ENCODE results near the gene CCSER1.

DNA sequence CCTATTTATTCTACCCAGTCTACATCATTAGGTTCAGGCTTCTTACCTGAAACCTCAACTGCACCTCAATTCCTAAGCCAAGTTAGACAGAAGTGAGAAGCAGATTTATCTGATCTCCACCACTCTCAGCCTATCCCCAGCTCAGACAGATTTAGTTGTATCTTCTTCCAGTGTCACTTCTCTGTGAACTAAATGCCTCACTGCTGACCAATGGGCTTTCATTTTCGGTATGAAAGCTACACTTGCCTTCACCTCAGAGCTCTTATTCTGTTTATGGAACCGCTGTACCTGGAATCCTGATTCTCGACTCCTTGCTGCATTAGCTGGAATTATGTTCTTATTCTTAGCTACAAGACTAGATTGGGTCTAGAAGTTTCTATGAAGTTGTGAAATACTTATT, 833.2 kb downstream of the CCSER1 start:
- TF ChIP-seq, protein P1, sequence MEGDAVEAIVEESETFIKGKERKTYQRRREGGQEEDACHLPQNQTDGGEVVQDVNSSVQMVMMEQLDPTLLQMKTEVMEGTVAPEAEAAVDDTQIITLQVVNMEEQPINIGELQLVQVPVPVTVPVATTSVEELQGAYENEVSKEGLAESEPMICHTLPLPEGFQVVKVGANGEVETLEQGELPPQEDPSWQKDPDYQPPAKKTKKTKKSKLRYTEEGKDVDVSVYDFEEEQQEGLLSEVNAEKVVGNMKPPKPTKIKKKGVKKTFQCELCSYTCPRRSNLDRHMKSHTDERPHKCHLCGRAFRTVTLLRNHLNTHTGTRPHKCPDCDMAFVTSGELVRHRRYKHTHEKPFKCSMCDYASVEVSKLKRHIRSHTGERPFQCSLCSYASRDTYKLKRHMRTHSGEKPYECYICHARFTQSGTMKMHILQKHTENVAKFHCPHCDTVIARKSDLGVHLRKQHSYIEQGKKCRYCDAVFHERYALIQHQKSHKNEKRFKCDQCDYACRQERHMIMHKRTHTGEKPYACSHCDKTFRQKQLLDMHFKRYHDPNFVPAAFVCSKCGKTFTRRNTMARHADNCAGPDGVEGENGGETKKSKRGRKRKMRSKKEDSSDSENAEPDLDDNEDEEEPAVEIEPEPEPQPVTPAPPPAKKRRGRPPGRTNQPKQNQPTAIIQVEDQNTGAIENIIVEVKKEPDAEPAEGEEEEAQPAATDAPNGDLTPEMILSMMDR (IDR thresholded peaks at IDR 0.05) = no peak
- TF ChIP-seq POLR2A (IDR thresholded peaks at IDR 0.05) (no peak), EP300 (IDR thresholded peaks at IDR 0.05; ENCODE audit: low read depth) (no peak)
